ENCODE data around the gene TGIF1.
"Not testable (repeated sequence)": the region's sequence is repeated elsewhere in the genome, so short reads cannot be mapped to it uniquely, and the experiment has no call there.

Gene TGIF1

DNA sequence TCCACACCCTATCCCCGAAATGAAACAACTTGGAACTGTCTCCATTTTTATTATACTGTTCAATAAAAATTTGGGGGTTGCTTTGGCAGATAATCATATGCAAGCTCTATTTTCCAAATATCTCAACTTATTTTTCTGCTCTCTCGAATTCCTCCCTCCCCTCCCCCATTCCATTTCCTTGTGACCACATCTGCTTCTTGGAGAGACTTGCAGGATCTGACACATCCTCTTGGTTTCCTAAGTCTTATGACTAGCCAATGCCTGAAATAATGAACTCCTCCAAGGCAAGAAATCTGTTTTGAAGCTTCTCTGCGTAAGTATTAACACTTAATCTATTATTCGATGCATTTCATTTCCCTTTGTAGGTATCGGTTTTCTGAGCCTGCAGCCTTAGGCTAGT is 16.1 kb downstream of the TGIF1 start:
- TF ChIP-seq ZNF274 (IDR thresholded peaks at IDR 0.05; ENCODE audit: low read depth, low read length) (no peak), YY1 (IDR thresholded peaks at IDR 0.05; ENCODE audit: insufficient read depth, insufficient read length) (no peak), SUZ12 (IDR thresholded peaks at IDR 0.05; ENCODE audit: extremely low read depth, insufficient read depth, insufficient read length) (no peak)
- no peak for DNase-seq (ENCODE audit: low read depth, low spot score)

DNA sequence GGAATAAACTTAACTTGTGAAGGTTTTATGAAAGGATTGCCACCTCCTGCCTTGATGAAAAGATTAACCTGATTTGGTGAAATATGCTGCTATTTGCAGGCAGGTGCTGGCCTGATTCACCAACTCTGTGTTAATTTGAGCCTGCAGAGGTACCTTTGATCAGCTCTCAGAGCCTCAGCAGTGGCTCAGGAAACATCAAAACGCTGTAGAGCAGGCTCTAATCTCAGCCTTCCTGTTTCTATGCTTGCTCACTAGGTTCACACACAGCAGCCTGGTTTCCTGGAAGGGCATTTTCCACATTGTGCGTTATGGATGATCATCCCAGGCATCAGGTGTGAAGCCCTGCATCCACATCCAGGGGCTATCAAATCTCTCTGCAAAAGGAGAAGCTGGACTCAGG is 16.9 kb downstream of the TGIF1 start:
- no peak overlapping the region for H3K4me3 ChIP-seq (ENCODE audit: insufficient read length, low read depth)
- DNase-seq (ENCODE audit: low read depth, low spot score), result no peak
- no peaks in the 10 kb centered on the region for H3K27me3 ChIP-seq (ENCODE audit: insufficient read depth, insufficient read length)
- H3K4me1 ChIP-seq (ENCODE audit: insufficient read depth, insufficient read length), result peaks cover 3% of the 10 kb centered on the region
- TF ChIP-seq ZNF274 (IDR thresholded peaks at IDR 0.05; ENCODE audit: low read depth, low read length) (no peak), YY1 (IDR thresholded peaks at IDR 0.05; ENCODE audit: insufficient read depth, insufficient read length) (no peak), SUZ12 (IDR thresholded peaks at IDR 0.05; ENCODE audit: extremely low read depth, insufficient read depth, insufficient read length) (no peak)
- H3K36me3 ChIP-seq (ENCODE audit: insufficient read depth, insufficient read length, low read length), result no peaks in the 10 kb centered on the region
- H3K9ac ChIP-seq (ENCODE audit: insufficient read length, low read depth), result no peak overlapping the region
- H3K9me3 ChIP-seq (ENCODE audit: insufficient read depth, low read length), result no peaks in the 10 kb centered on the region

More for the DNA sequence above, 16.1 kb downstream of the TGIF1 start:
- no peak overlapping the region for H3K9ac ChIP-seq (ENCODE audit: insufficient read length, low read depth)
- H3K27me3 ChIP-seq (ENCODE audit: insufficient read depth, insufficient read length), result no peaks in the 10 kb centered on the region
- H3K9me3 ChIP-seq (ENCODE audit: insufficient read depth, low read length), result no peaks in the 10 kb centered on the region
- peaks cover 3% of the 10 kb centered on the region for H3K4me1 ChIP-seq (ENCODE audit: insufficient read depth, insufficient read length)
- no peaks in the 10 kb centered on the region for H3K36me3 ChIP-seq (ENCODE audit: insufficient read depth, insufficient read length, low read length)
- H3K4me3 ChIP-seq (ENCODE audit: insufficient read length, low read depth), result no peak overlapping the region

DNA sequence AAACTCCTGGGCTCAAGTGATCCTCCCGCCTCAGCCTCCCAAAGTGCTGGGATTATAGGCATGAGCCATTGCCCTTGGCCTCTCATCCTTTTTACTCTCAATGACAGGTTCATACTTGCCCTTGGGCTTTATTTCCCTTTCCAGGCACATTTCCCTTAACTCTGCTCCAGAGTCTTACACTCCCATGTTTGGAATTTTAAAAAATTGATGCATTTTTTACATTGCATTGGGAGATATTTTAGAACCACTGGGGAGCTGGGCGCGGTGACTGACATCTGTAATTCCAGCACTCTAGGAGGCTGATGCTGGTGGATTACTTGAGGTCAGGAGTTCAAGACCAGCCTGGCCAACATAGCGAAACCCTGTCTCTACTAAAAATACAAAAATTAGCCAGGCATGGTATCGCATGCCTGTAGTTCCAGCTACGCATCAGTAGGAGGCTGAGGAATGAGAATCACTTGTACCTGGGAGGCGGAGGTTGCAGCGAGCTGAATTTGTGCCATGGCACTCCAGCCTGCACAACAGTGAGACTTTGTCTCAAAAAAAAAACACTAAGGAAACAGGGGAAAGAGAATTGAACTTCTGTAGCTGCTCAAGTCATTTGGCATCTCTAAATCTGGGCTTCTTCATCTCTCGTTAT is 18.2 kb downstream of the TGIF1 start:
- H3K4me3 ChIP-seq (ENCODE audit: insufficient read length, low read depth), result no peak overlapping the region

DNA sequence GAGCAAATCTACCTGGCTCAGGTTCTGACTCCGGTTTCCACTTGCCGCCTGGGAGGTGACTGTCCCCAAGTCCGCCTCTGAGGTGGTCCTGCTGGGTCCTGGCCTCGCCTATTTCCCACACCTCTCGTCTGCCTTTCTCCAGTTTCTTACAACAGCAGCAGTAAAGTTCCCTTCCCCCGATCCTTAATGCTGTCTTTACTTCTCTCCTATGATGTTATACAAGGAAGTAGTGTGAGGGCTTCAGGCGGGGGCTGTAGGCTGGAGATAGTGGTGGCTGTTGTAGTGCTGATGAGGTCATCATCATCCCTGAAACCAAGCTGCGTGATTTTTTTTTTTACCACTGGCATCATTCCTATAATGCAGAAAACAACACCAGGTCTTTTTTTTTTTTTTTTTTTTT is 18.9 kb downstream of the TGIF1 start:
- Histone ChIP-seq H3K36me3 (ENCODE audit: insufficient read depth, insufficient read length, low read length) (no peaks in the 10 kb centered on the region), H3K4me3 (ENCODE audit: insufficient read length, low read depth) (no peak overlapping the region), H3K9me3 (ENCODE audit: insufficient read depth, low read length) (no peaks in the 10 kb centered on the region), H3K9ac (ENCODE audit: insufficient read length, low read depth) (no peak overlapping the region), H3K4me1 (ENCODE audit: insufficient read depth, insufficient read length) (peaks cover 3% of the 10 kb centered on the region), H3K27me3 (ENCODE audit: insufficient read depth, insufficient read length) (no peaks in the 10 kb centered on the region)
- TF ChIP-seq YY1 (IDR thresholded peaks at IDR 0.05; ENCODE audit: insufficient read depth, insufficient read length) (no peak), ZNF274 (IDR thresholded peaks at IDR 0.05; ENCODE audit: low read depth, low read length) (no peak), SUZ12 (IDR thresholded peaks at IDR 0.05; ENCODE audit: extremely low read depth, insufficient read depth, insufficient read length) (no peak)
- DNase-seq (ENCODE audit: low read depth, low spot score), result no peak

More for the DNA sequence above, 18.2 kb downstream of the TGIF1 start:
- Histone ChIP-seq H3K9ac (ENCODE audit: insufficient read length, low read depth) (no peak overlapping the region), H3K4me1 (ENCODE audit: insufficient read depth, insufficient read length) (peaks cover 3% of the 10 kb centered on the region), H3K9me3 (ENCODE audit: insufficient read depth, low read length) (no peaks in the 10 kb centered on the region), H3K36me3 (ENCODE audit: insufficient read depth, insufficient read length, low read length) (no peaks in the 10 kb centered on the region), H3K27me3 (ENCODE audit: insufficient read depth, insufficient read length) (no peaks in the 10 kb centered on the region)
- no peak for TF ChIP-seq ZNF274 (IDR thresholded peaks at IDR 0.05; ENCODE audit: low read depth, low read length)
- TF ChIP-seq YY1 (IDR thresholded peaks at IDR 0.05; ENCODE audit: insufficient read depth, insufficient read length), result no peak
- TF ChIP-seq SUZ12 (IDR thresholded peaks at IDR 0.05; ENCODE audit: extremely low read depth, insufficient read depth, insufficient read length), result no peak
- no peak for DNase-seq (ENCODE audit: low read depth, low spot score)

DNA sequence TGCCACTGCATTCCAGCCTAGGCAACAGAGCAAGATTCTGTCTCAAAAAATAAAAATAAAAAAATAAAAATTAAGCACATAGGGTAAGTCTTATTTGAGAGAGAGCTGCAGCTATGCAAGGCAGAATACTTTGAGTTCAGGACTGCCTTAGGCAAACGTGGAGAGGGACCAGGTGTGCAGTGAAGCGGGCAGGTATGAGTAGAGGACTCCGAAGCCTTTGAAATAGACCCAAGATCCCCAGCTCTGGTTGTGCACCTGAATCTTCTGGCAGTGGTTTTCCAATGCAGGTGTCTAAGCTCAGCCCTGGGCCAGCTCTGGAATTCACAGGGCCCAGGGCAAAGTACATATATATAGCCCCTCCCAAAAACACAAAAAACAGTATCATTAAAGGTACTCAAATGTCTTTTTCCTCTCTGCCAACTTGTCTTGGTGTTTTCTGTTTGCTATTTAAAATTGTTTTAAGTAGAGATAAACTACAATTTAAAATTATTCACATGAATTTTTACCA is 21.2 kb downstream of the TGIF1 start:
- no peak for TF ChIP-seq SUZ12 (IDR thresholded peaks at IDR 0.05; ENCODE audit: extremely low read depth, insufficient read depth, insufficient read length)
- TF ChIP-seq YY1 (IDR thresholded peaks at IDR 0.05; ENCODE audit: insufficient read depth, insufficient read length), result no peak
- no peak for TF ChIP-seq ZNF274 (IDR thresholded peaks at IDR 0.05; ENCODE audit: low read depth, low read length)
- no peak overlapping the region for H3K9ac ChIP-seq (ENCODE audit: insufficient read length, low read depth)
- H3K4me3 ChIP-seq (ENCODE audit: insufficient read length, low read depth), result no peak overlapping the region
- H3K36me3 ChIP-seq (ENCODE audit: insufficient read depth, insufficient read length, low read length), result no peaks in the 10 kb centered on the region
- H3K4me1 ChIP-seq (ENCODE audit: insufficient read depth, insufficient read length), result peaks cover 3% of the 10 kb centered on the region
- no peaks in the 10 kb centered on the region for H3K27me3 ChIP-seq (ENCODE audit: insufficient read depth, insufficient read length)
- no peak for DNase-seq (ENCODE audit: low read depth, low spot score)
- no peaks in the 10 kb centered on the region for H3K9me3 ChIP-seq (ENCODE audit: insufficient read depth, low read length)

DNA sequence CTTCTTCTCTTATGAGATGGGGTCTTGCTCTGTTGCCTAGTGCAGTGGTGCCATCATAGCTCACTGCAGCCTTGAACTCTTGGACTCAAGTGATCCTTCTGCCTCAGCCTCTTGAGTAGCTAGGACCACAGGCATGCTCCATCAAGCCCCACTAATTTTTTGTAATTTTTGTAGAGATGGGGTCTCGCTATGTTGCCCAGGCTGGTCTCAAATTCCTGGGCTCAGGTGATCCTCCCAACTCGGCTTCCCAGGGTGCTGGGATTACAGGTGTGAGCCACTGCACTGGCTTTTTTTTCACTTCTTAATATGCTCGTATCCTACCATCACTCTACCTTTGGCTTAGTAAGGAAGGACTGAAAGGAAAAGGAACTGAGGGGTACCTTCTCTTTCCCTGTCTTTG is 22.1 kb downstream of the TGIF1 start:
- not testable (repeated sequence) for H3K36me3 ChIP-seq (ENCODE audit: insufficient read depth, insufficient read length, low read length); H3K4me1 ChIP-seq (ENCODE audit: insufficient read depth, insufficient read length); H3K9ac ChIP-seq (ENCODE audit: insufficient read length, low read depth); H3K27me3 ChIP-seq (ENCODE audit: insufficient read depth, insufficient read length); DNase-seq (ENCODE audit: low read depth, low spot score); H3K4me3 ChIP-seq (ENCODE audit: insufficient read length, low read depth); H3K9me3 ChIP-seq (ENCODE audit: insufficient read depth, low read length)

DNA sequence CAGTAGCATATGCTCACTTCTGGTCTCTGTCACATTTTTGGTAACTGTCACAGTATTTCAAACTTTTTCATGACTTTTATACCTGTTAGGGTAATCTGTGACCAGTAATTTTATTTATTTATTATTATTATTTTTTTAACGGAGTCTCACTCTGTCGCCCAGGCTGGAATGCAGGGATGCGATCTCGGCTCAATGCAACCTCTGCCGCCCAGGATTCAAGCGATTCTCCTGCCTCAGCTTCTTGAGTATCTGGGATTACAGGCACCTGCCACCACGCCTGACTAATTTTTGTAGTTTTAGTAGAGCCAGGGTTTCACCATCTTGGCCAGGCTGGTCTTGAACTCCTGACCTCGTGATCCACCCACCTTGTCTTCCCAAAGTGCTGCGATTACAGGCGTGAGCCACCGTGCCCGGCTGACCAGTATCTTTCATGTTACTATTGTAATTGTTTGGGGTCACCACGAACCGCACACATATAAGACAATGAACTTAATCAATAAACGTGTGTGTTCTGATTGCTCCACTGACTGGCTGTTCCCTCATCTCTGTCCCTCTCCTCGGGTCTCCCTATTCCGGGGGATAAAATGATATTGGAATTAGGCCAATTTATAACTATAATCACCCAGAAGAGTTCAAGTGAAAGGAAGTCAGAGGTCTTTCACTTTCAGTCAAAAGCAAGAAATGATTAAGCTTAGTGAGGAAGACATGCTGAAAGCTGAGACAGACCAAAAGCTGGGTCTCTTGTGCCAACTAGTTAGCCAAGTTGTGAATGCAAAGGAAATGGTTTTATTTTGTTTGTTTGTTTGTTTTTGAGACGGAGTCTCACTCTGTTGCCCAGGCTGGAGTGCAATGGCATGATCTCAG is 22.9 kb downstream of the TGIF1 start:
- no peaks in the 10 kb centered on the region for H3K36me3 ChIP-seq (ENCODE audit: insufficient read depth, insufficient read length, low read length)
- no peak overlapping the region for H3K4me3 ChIP-seq (ENCODE audit: insufficient read length, low read depth)
- no peak overlapping the region for H3K9ac ChIP-seq (ENCODE audit: insufficient read length, low read depth)
- no peaks in the 10 kb centered on the region for H3K4me1 ChIP-seq (ENCODE audit: insufficient read depth, insufficient read length)
- no peaks in the 10 kb centered on the region for H3K27me3 ChIP-seq (ENCODE audit: insufficient read depth, insufficient read length)
- TF ChIP-seq SUZ12 (IDR thresholded peaks at IDR 0.05; ENCODE audit: extremely low read depth, insufficient read depth, insufficient read length) (no peak), ZNF274 (IDR thresholded peaks at IDR 0.05; ENCODE audit: low read depth, low read length) (no peak), YY1 (IDR thresholded peaks at IDR 0.05; ENCODE audit: insufficient read depth, insufficient read length) (no peak)
- no peaks in the 10 kb centered on the region for H3K9me3 ChIP-seq (ENCODE audit: insufficient read depth, low read length)
- DNase-seq (ENCODE audit: low read depth, low spot score), result no peak

All from NT2/D1 (cell line).